GM23338 (cell line): ENCODE measurements around the gene FMO1. TPM values are rescaled to one million over a fixed set of nuclear protein-coding genes. Genes with fewer than 3 reads are reported as not detected.

ENCODE experiments used
- ATAC-seq: fragments of 200-7000 bp; cut with Tn5 transposase; 3 replicates; pipeline ENCODE4 v1.9.1; 2020
- DNase-seq: peaks from one replicate; pipeline ENCODE4 v3.0.0-alpha.2; 2015; ENCODE audit warnings: low spot score
- H2AFZ ChIP-seq: fragments of 200-600 bp; sonication (generic); 2 replicates; pipeline ENCODE4 v1.8.0; 2016; ENCODE audit warnings: antibody characterized with exemption, mild to moderate bottlenecking, moderate library complexity
- H3F3A ChIP-seq: fragments of 200-600 bp; sonication (generic); replicated peaks from 2 replicates; pipeline ENCODE4 v1.8.0; 2017; ENCODE audit warnings: antibody characterized with exemption, mixed run types, low read depth
- H3K27ac ChIP-seq: fragments of 200-600 bp; sonication (generic); 2 replicates; pipeline ENCODE4 v1.6.1; 2016; ENCODE audit warnings: low read depth
- H3K27me3 ChIP-seq: fragments of 200-600 bp; sonication (generic); 2 replicates; pipeline ENCODE4 v1.8.0; 2016; ENCODE audit warnings: mild to moderate bottlenecking, mixed run types, moderate library complexity; ENCODE audit not compliant: insufficient read depth
- H3K36me3 ChIP-seq: fragments of 200-600 bp; sonication (generic); 2 replicates; pipeline ENCODE4 v1.8.0; 2016; ENCODE audit warnings: mild to moderate bottlenecking; ENCODE audit not compliant: insufficient read depth
- H3K4me1 ChIP-seq: fragments of 200-600 bp; sonication (generic); 2 replicates; pipeline ENCODE4 v1.8.0; 2016; ENCODE audit warnings: mild to moderate bottlenecking, moderate library complexity; ENCODE audit not compliant: insufficient read depth
- H3K4me2 ChIP-seq: fragments of 200-600 bp; sonication (generic); 2 replicates; pipeline ENCODE4 v1.7.1; 2017; ENCODE audit warnings: mixed run types
- H3K4me3 ChIP-seq: fragments of 200-600 bp; sonication (generic); 2 replicates; pipeline ENCODE4 v1.6.1; 2016; ENCODE audit warnings: mixed run types
- H3K79me2 ChIP-seq: fragments of 200-600 bp; sonication (generic); replicated peaks from 2 replicates; pipeline ENCODE4 v1.8.0; 2017; ENCODE audit warnings: mild to moderate bottlenecking; ENCODE audit not compliant: insufficient read depth
- H3K9me2 ChIP-seq: fragments of 200-600 bp; sonication (generic); 2 replicates; pipeline ENCODE4 v1.8.0; 2017; ENCODE audit not compliant: insufficient read depth
- H4K20me1 ChIP-seq: fragments of 200-600 bp; sonication (generic); replicated peaks from 2 replicates; pipeline ENCODE4 v1.8.0; 2017; ENCODE audit warnings: mild to moderate bottlenecking; ENCODE audit not compliant: insufficient read depth
- H3K27ac Mint-ChIP-seq: 2 replicates; pipeline ENCODE4 v1.8.0; 2020; ENCODE audit warnings: inconsistent platforms, mild to moderate bottlenecking, moderate library complexity, mixed read lengths
- H3K27me3 Mint-ChIP-seq: 3 replicates; pipeline ENCODE4 v1.8.0; 2022; ENCODE audit warnings: low read depth, mild to moderate bottlenecking, moderate library complexity, mixed read lengths, inconsistent platforms; ENCODE audit not compliant: insufficient read depth, poor library complexity
- H3K36me3 Mint-ChIP-seq: 3 replicates; pipeline ENCODE4 v1.8.0; 2021; ENCODE audit warnings: low read depth, mild to moderate bottlenecking, inconsistent platforms, moderate library complexity, mixed read lengths
- H3K4me1 Mint-ChIP-seq: 3 replicates; pipeline ENCODE4 v1.8.0; 2020; ENCODE audit warnings: mild to moderate bottlenecking, inconsistent platforms, mixed read lengths
- H3K4me3 Mint-ChIP-seq: 3 replicates; pipeline ENCODE4 v1.8.0; 2021; ENCODE audit warnings: moderate library complexity, mild to moderate bottlenecking, inconsistent platforms, mixed read lengths
- H3K9me3 Mint-ChIP-seq: 3 replicates; pipeline ENCODE4 v1.8.0; 2020; ENCODE audit warnings: moderate library complexity, mild to moderate bottlenecking, inconsistent platforms, mixed read lengths
- CREB1 ChIP-seq: fragments of 250-450 bp; sonication (Bioruptor Pico); IDR thresholded peaks from 2 replicates; pipeline ENCODE4 v1.5.0; 2020; ENCODE audit warnings: low read depth, mild to moderate bottlenecking, moderate library complexity
- CTCF ChIP-seq, 2 experiments: fragments of 200-600 bp in 1 of 2; sonication (generic) in 1 of 2; conservative IDR thresholded peaks; 2 replicates each; pipeline versions ENCODE4 v1.5.1 to v1.6.1; 2016 to 2017; ENCODE audit warnings: antibody characterized with exemption in 2 of 2, low read depth in 2 of 2, mild to moderate bottlenecking in 2 of 2, moderate library complexity in 1 of 2
- EZH2 ChIP-seq: fragments of 200-600 bp; sonication (generic); IDR thresholded peaks from one replicate; pipeline ENCODE4 v1.8.0; 2017; ENCODE audit warnings: antibody characterized with exemption, mild to moderate bottlenecking, low read depth; ENCODE audit not compliant: unreplicated experiment
- EZH2phosphoT487 ChIP-seq: fragments of 200-600 bp; sonication (generic); IDR thresholded peaks from one replicate; pipeline ENCODE4 v1.8.1; 2018; ENCODE audit warnings: antibody characterized with exemption; ENCODE audit not compliant: unreplicated experiment
- JUNB ChIP-seq: IDR thresholded peaks from one replicate; pipeline ENCODE4 v1.6.1; 2016; ENCODE audit warnings: antibody characterized with exemption; ENCODE audit not compliant: unreplicated experiment
- NANOG ChIP-seq: IDR thresholded peaks from 2 replicates; pipeline ENCODE4 v1.6.1; 2016; ENCODE audit warnings: antibody characterized with exemption, borderline replicate concordance
- POLR2AphosphoS5 ChIP-seq: IDR thresholded peaks from 2 replicates; pipeline ENCODE4 v1.6.1; 2016; ENCODE audit warnings: antibody characterized with exemption, low read depth
- REST ChIP-seq: IDR thresholded peaks from one replicate; pipeline ENCODE4 v1.6.1; 2018; ENCODE audit warnings: antibody characterized with exemption; ENCODE audit not compliant: unreplicated experiment
- STAT1 ChIP-seq: IDR thresholded peaks from one replicate; pipeline ENCODE4 v1.6.1; 2016; ENCODE audit warnings: antibody characterized with exemption; ENCODE audit not compliant: unreplicated experiment
- ZNF114 ChIP-seq: fragments of 250-450 bp; sonication (Bioruptor Pico); IDR thresholded peaks from 2 replicates; pipeline ENCODE4 v1.5.0; 2020; ENCODE audit warnings: mild to moderate bottlenecking, moderate library complexity
- ZNF331 ChIP-seq: fragments of 250-450 bp; sonication (Bioruptor Pico); IDR thresholded peaks from 2 replicates; pipeline ENCODE4 v1.5.0; 2020; ENCODE audit warnings: low read depth, mild to moderate bottlenecking, moderate library complexity
- polyA plus RNA-seq: library from polyadenylated mRNA; unstranded; fragments of >200 nt; fragmentation: Nextera tagmentation; extraction: Ambion mirVana; gene quantifications from 2 replicates; pipeline ENCODE4 v1.2.1, GENCODE V29; 2016
- total RNA-seq: library from RNA; depleted of rRNA; stranded (reverse); fragments of >200 nt; shearing (Covaris generic); gene quantifications from 2 replicates; pipeline ENCODE4 v1.2.3, GENCODE V29; 2014

Gene FMO1
- total and polyA plus RNA-seq, 2 experiments from 2014 or later = 0.19 TPM; not detected in 1

GRCh38 chr1:171298696-171299095, 50.4 kb downstream of the FMO1 start:
- peak overlapping the region; percentile 51 for H3K4me3 Mint-ChIP-seq
- H3K9me3 Mint-ChIP-seq = peaks cover 19% of the 10 kb centered on the region; the same call in 2 of the 3 replicates
- Histone ChIP-seq H3K4me3 (0 out of 2 replicates have a peak overlapping the region, but pooled peaks have one; percentile 8), H3K9me2 (peaks cover 4% of the 10 kb centered on the region; the same call in 1 of the 2 replicates), H3K27me3 (no peaks in the 10 kb centered on the region), H4K20me1 (no peaks in the 10 kb centered on the region), H3K79me2 (no peaks in the 10 kb centered on the region), H3K4me1 (peaks cover 56% of the 10 kb centered on the region), H3K4me2 (peak overlapping the region; percentile 14), H2AFZ (no peak overlapping the region), H3K27ac (peak overlapping the region; percentile 98), H3F3A (no peaks in the 10 kb centered on the region), H3K36me3 (no peaks in the 10 kb centered on the region)
- H3K36me3 Mint-ChIP-seq = peaks cover 18% of the 10 kb centered on the region; the same call in 2 of the 3 replicates
- H3K27ac Mint-ChIP-seq = peak overlapping the region; percentile 97
- no peak for TF ChIP-seq STAT1
- no peak for TF ChIP-seq EZH2phosphoT487
- TF ChIP-seq REST = no peak
- TF ChIP-seq CREB1 = peak; percentile 37; the same call in 1 of the 2 replicates
- TF ChIP-seq POLR2AphosphoS5 = no peak
- no peak for TF ChIP-seq ZNF331 (CRISPR knock-in tag)
- no peak for TF ChIP-seq CTCF (conservative IDR thresholded peaks at IDR 0.05; ENCODE audit: low read depth in 2 of 2)
- no peak for TF ChIP-seq EZH2
- TF ChIP-seq NANOG = peak; percentile 62
- H3K4me1 Mint-ChIP-seq = peaks cover 61% of the 10 kb centered on the region
- ATAC-seq = peak; percentile 81
- DNase-seq = peak; percentile 85
- H3K27me3 Mint-ChIP-seq = peaks cover 7% of the 10 kb centered on the region

- H2AFZ ChIP-seq = no peak overlapping the region
- peaks cover 20% of the 10 kb centered on the region for H3K36me3 Mint-ChIP-seq
- ATAC-seq (peak; percentile 36; the same call in 1 of the 3 replicates), DNase-seq (no peak)
- peaks cover 56% of the 10 kb centered on the region for H3K4me1 ChIP-seq
- no peak overlapping the region for H3K4me3 ChIP-seq
- no peaks in the 10 kb centered on the region for H3F3A ChIP-seq
- H3K79me2 ChIP-seq = no peaks in the 10 kb centered on the region
- H3K4me2 ChIP-seq = peak overlapping the region; percentile 14
- H4K20me1 ChIP-seq = no peaks in the 10 kb centered on the region
- peak overlapping the region; percentile 97 for H3K27ac Mint-ChIP-seq
- H3K27me3 Mint-ChIP-seq = peaks cover 9% of the 10 kb centered on the region
- H3K4me3 Mint-ChIP-seq = no peak overlapping the region
- peaks cover 60% of the 10 kb centered on the region for H3K4me1 Mint-ChIP-seq
- no peaks in the 10 kb centered on the region for H3K27me3 ChIP-seq
- H3K27ac ChIP-seq = peak overlapping the region; percentile 98
- peaks cover 4% of the 10 kb centered on the region; the same call in 1 of the 2 replicates for H3K9me2 ChIP-seq
- H3K36me3 ChIP-seq = no peaks in the 10 kb centered on the region
- H3K9me3 Mint-ChIP-seq = peaks cover 22% of the 10 kb centered on the region
- no peak for TF ChIP-seq REST
- TF ChIP-seq NANOG = no peak
- TF ChIP-seq ZNF331 (CRISPR knock-in tag) = no peak
- TF ChIP-seq CTCF (conservative IDR thresholded peaks at IDR 0.05; ENCODE audit: low read depth in 2 of 2) = no peak
- no peak for TF ChIP-seq ZNF114 (CRISPR knock-in tag)
- no peak for TF ChIP-seq POLR2AphosphoS5
- no peak for TF ChIP-seq CREB1
- no peak for TF ChIP-seq JUNB
- TF ChIP-seq EZH2phosphoT487 = no peak
Measured at GRCh38 chr1:171299342-171299741, 51.0 kb downstream of the FMO1 start.
